Activated gamma-delta T cell treated with anti-CD3 and anti-CD28 coated beads, Interleukin-2, amount 50 U/mL, for 16 hours (primary cell): ENCODE data around the gene PNMA8B.
"Not testable (repeated sequence)": the region's sequence is repeated elsewhere in the genome, so short reads cannot be mapped to it uniquely, and the experiment has no call there.

Source experiments
- DNase-seq: peaks from one replicate; pipeline ENCODE4 v3.0.0-alpha.2; 2020; ENCODE audit warnings: low read depth

The PNMA8B gene

DNA sequence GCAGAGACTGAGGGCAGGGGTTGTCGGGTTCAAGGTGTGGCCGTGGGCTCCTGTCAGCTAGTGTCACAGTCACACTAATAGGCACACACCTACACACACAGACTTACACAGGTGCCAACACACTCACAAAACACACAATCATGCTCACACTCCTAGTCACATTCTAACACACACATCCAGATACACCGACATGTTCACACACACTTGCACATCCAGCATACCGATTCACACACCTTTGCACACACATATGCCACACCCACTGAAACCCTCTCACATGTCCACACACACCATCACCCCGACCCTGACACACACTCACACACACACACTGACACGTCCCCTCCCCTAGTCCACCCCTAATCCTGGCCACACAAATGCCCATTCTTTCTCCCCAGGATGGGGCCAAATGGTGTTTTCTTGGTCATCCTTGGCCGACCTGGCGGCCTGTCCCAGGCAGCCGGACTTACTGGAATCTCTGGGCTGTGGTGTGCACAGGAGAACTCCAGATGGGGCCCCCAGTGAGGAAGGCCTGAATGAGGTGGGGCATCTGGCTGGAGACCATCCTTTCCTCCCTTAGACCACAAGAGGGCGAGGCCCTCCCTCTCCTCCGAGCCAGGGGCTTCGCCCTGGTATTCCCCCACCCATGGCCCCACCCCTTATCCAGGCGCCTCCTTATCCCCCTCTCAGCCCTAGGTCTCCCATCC lies 19.1 kb upstream of the PNMA8B start:
- no peak for DNase-seq

DNA sequence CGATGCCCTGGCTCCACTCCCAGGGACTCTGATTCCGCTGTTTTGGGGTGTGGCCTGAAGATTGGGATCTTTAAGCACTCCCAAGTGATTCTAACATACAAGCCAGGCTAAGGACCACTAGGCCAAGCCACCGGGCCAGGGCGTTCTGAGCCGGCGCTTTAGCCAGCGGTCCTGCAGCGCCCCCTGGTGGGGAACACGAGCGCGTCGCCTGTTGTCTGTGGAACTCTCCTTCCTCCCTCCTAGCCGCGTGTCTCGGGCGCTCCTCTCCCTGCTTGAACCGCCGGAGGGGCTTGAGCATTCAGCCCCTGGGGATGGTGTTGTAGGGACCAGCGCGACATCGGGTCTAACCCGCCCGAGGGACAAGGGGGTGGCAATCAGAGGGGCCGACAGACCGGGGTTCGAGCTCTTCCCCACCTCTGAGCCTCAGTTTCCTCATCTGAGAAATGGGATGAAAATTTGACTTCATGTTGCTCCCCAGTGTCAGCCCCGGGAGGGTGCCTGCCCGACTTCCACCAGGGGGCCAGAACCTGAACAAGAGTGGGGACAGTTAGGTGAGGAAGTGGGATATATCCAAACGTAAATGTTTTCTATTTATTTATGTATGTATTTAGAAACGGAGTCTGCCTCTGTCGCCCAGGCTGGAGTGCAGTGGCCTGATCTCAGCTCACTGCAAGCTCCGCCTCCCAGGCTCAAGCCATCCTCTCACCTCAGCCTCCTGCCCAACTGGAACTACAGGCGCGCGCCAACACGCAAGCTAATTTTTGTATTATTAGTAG lies 18.0 kb upstream of the PNMA8B start:
- peak; percentile 77 for DNase-seq

DNA sequence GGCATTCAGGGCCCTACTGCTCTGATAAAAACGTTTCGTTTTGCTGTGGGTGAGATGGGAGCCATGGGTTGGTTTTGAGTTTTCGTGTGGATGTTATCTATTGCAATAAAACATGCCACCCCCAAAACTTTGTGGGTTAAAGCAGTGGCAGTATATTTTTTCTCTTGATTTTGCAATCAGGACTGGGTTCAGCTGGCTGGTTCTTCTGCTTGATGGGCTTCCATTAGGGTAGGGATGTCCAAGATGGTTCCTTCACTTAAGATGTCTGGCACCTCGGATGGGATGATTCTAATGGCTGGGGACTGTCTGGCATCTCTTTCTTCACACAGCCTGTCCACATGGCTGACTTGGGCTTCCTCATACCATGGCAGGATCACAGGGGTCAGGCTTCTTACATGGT lies 15.6 kb upstream of the PNMA8B start:
- DNase-seq = no peak

DNA sequence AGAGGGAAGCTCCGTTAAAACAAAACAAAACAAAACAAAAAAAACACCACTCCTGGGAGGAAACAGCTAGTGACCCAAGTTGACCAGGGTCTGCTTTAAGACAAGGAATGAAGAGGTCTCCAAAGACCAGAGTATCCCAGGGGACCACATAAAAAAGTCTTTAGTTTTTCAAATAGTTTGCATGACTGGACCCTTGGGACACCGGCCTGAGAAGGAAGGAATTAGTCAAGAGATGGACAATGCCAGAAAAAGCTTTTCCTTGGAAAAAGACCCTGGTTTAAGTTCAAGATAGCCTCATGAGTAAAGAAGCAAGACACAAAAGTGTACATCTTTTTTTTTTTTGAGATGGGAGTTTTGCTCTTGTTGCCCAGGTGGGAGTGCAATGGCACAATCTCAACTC lies 12.5 kb upstream of the PNMA8B start:
- DNase-seq = no peak

DNA sequence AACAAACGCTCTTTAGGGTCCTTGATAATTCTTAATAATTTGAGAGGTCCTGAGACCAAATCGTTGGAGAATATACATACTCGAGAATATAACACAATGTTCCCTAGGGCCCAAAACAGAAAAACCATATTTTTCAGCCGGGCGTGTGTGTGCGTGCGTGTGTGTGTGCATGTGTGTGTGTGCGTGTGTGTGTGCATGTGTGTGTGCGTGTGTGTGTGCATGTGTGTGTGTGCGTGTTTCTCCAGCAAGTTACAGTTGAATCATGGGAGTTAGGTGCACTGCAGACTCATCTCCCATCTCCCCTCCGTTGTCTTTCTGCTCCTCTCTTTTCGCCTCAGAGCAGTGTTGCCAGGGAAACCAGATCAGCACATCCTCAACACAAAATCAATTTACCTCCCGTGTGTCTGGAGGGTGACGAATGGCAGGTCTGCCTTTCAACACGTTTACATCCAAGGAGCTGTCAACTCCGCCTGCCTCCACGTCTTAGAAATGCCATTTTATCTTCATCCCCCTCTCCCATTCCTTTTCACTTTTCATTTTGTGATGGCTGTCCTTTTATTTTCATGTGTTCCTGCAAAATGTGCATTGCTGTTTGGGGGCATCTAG lies 8.3 kb upstream of the PNMA8B start:
- no peak for DNase-seq

DNA sequence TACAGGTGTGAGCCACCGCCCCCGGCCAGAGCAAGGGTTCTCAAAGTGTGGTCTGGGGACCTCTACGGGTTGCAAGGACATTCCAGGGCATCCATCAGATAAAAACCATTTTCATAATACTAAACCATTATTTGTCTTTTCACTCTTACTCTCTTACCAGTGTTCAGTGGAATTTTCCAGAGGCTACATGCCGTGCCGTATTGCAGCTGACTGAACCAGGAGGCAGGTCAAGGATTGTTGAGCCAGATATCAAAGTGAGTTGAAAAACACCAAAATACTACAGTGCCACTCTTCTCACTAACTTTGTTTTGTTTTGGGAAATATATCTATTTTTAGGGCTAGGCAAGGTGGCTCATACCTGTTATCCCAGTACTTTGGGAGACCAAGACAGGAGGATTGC lies 7.2 kb upstream of the PNMA8B start:
- DNase-seq = no peak

DNA sequence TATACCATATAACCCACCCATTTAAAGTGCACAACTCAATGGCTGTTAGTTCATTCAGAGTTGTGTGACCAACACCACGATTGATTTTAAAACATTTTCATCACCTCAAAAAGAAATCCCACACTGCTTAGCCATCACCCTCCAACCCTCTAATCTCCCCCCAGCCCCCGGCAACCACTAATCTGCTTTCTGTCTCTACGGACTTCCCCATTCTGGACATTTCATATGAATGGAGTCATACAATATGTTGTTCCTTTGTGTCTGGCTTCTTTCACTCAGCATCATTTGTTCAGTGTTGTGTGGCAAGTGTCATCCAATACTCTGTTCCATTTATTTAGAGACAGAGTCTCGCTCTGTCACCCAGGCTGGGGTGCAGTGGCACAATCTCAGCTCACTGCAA lies 4.0 kb upstream of the PNMA8B start:
- DNase-seq = no peak

DNA sequence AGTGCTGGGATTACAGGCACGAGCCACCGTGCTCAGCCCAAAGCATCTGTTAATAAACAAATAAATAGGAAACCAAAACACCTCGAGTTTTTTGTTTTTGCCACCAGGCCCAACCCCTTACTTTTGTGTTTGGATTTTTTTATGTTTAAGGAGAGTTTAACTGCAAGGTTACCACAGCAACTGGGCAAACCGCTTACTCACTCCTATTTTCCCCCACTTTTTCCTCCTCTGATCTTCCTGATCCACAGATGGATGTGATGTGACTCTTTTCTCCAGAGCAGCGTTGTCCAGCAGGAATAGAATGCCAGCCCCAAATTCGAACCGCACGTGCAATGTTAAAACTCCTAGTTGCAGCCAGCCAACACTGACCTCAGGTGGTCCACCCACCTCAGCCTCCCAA lies 2.1 kb upstream of the PNMA8B start:
- no peak for DNase-seq

DNA sequence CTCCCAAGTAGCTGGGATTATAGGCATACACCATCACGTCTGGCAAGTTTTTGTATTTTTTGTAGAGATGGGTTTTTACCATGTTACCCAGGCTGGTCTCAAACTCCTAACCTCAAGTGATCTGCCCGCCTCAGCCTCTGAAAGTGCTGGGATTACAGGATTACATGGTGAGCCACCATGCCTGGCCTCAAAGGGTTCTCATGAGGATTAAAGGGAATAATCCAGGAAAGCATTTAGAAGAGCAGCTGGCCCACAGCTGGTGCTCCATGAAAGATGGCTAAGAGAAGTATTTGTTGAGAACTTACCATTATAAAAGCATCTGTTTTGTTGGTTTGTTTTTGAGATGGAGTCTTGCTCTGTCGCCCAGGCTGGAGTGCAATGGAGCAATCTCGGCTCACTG lies 1.2 kb upstream of the PNMA8B start:
- not testable (repeated sequence) for DNase-seq

DNA sequence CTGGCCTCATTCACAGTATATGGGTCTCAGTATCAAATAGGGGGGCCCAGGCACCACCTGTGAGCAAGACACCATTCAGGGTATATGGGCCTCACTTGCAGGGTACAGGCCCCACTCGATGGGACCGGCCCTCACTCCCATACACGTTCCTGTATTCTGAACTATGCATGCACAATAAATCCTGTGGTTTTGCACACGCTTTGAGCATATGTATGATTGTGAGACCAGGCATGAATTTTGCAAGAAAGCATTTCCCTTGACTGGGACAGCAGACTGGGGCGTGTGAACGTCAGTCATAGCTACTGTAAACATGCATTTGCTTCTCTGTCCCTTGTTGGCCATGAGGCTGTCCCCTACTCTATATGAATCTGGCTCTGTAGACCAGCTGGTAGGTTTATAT lies 637 bp upstream of the PNMA8B start:
- DNase-seq = no peak

DNA sequence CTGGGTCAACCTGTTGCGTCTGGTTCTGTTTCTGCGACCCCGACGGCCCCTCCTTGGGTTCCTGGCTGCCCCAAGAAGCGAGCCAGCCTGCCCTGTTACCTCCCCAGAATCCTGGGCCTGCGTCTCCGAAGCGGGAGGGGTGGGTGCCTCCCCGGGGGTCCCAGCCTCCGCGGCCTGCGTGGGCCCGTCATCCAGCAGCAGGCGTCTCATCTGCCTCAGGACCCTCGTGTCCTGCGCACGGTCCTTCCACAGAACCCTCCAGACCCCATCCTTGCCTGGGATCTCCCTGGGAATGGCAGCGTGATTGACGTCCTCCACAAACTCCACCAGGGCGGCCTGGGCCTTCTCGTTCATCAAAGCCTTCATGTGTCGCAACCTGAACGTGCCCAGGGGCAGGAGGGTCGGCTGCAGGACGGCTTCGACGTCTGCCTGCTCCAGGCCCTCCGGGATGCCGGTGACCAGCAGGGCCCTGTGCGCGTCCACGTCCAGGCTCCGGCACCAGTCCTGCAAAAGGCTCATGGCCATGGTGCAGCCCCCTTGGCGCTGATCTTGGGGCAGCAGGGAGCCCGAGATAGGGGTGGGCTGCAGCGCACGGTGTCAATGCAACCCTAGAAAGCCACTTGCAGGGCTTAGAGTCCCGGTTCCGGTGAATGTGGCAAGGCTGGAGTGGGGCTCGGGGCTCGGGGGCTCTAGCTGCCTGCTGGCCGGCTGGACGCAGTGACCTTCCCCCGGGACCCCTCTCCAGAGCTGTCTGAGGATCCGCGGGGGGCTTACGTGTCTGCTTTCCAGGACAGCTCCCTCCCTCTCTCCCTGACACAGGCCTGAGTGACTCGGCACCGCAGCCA lies 504 bp downstream of the PNMA8B start:
- no peak for DNase-seq

DNA sequence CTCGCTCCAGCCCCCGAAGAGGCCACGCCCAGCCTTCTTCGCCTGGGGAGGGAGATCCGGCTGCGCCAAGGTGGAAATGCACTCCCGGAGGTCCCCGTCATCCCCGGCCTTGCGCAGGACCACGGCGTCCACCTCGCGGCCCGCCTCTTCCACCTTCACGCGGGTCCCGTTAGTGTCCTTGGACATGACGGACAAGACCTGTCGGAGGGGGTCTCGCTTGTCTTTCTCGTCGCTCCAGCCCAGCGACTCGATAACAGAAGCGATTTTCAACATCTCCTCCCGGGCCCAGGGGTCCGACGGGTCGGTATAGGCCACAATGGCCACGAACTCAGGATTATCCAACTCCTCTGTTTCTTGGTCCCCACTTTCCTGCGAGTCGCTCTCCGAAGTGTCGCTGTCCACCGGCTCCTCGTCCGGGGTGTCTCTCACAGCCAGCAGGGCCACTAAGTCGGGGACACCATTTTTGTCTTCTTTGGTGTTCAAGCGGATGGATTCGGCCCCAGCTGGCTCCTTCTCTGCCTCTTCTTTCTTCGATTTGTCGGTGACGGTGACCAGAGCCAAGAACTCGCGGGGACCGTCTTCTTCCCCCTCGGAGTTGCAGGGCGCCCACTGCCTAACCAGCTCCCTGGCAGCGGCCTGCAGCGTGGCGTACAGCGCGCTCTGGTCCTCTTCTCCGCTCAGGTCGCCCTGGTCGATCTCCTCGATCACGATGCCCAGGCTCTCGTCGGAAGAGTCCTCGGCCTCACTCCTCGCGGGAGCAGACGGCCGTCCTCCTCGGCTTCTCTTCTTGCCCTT lies 1.3 kb downstream of the PNMA8B start:
- no peak for DNase-seq

DNA sequence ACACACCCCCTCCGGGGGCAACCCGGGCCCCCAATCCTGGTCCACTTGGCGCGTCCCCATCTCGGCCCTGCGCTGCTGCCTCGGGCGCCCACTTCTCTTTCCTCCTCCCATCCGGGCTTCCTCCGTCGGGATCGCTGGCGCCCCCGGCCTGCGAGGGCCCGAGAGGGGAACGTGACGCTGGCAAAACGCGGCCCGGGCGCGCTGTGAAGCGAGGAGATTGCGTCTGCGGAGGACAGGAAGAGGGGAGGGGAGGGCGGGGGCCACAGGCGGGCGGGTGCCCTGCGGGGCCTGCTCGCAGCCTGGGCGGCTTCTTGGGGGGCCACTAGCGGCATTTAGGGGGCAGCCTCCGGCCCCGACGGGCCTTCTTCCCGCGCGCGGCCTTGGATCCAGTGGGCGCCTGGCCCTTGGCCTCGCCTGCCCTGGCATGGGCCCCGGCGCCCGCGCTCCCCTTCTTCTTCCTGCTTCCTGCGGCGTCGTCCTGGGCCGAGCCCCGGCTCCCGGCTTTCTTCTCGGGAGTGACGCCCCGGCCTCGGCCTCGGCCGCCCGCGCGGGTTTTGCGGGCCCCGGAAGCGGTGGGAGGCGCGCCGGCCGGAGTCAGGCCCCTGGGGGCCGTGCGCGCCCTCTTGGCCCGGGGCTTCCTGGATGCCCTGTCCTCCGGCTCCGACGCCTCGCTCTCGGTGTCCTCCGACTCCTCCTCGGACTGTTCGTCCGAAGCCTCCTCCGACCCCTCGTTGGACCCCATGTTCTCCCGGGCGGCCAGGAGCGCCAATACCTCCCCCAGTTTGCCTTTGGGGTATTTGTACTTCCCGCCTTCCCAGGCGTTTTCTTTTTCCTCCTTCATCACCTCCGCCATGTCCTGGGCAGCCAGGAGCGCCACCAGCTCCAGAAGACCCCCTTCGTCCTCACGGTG lies 2.2 kb downstream of the PNMA8B start:
- no peak for DNase-seq

DNA sequence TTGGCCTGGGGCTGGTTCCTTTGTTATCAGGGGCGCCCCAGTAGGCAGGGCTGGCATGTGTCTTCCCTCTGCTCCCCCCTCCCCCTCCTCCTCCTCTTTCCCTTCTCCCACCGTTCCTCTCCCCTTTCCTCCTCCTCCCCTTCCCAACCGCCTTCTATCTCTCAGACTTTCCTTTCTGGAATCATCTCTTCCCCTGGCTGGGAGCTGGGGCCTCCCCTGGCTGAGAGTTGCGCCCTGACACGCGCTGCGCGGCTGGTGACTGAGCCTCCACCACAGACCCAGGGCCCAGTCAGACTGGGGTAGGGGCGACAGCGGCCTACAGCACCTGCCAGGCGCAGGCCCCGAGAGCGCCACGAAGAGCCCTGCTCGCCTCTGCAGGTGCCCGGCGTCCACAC lies 2.8 kb downstream of the PNMA8B start:
- no peak for DNase-seq

DNA sequence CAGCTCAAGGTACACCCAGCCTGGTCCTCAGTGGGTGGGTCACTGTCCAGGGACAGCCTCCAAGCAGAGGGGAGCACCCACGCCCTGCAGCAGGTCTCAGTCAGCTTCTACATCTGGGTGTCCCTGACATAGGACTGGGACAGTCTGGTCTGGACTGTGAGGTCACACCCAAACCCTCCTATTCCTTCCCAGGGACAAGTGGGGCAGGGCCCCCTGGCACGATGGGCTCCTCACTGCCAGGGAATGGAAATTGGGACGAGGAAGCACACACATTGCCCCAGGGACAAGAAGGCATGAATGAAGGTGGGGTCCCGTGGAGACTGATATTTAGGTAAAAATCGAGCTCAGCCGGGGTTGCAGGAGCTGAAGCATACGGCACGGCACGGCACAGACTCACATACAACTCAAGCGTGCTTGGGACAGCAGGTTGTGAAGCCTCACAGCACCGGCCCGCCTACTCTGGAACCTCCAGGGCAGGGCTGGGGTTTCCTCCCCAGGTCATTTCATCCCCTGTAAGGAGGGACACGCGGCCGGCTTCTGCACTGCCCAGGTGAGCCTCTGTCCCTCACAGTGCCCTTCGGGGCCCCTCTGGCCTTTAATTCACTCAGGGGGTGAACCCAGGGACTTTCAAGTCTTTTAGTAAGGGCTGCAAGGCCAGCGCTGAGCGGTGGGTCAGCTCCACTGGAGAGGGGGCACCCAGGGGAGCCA lies 3.5 kb downstream of the PNMA8B start:
- DNase-seq = no peak

DNA sequence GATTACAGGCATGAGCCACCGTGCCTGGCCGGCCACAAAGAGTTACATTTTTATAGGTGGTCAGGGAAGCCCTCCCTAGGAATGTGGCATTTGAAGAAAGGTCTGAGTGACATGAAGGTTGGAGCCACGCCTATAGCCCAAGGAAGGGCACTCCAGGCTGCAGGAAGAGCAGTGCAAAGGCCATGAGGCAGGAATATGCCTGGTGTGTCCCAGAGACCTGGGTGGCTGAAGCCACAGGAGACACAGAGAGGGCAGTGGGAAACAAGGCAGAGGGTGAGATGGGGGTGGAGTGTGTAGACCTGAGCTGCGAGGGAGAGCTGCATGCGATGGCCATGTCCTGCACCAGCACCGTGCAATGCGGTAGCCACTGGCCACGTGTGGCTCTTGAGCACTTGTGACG lies 4.9 kb downstream of the PNMA8B start:
- DNase-seq = no peak

DNA sequence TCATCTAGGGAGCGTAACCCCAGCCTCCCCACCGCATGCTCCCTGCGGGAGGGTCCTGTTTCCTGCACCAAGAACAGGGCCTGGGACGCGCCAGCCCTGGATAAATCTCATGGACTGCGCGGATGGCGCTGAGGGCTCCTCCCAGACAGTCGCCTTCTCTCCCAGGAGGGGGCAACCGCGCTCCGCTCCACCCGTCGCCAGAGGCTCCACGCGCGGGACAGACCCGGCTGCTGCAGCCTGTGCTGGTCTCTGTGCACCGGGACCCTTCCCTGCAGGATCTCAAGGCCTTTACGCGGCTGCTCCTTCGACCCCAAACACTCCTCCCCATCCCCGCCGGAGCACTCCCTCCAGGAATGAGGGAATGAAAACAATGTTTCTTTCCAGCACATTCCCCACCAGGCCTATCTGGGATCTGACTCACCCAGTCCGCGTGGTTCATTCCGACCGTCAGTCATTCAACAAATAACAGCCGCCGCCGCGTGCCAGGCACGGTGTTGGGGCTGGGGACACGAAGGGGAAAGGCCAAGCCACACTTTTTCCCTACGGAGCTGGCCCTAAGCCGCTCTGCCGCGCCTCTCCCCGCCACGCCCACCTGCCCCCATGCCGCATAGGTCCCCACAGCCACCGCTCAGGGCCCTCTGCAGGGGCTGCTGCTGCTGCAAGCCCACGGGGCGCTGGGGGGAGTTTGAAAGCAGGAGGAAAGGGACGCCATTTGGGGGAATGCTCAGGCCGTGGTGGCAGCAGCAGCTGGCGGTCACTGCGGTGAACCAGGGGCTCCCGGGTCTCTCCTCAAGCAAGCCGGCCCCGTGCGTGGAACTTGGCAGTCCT lies 6.0 kb downstream of the PNMA8B start:
- no peak for DNase-seq

DNA sequence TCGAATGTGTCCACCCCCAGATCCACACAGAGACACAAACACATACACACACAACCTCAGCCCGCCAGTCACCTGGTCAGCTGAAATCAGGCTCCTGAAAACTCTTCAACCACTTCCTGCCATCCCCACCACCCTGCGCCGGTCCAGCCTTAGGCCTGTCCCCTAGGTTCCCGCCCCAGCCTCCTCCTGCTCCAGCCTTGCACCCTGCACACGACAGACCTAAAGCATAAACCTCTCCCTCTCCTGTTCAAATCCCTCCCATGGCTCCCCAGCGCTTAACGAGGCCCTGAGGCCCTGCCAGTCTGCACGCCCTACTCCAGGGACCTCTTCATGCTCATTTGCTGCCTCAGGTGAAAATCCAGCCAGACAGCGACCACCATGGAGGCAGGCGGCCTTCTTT lies 7.1 kb downstream of the PNMA8B start:
- DNase-seq = no peak

DNA sequence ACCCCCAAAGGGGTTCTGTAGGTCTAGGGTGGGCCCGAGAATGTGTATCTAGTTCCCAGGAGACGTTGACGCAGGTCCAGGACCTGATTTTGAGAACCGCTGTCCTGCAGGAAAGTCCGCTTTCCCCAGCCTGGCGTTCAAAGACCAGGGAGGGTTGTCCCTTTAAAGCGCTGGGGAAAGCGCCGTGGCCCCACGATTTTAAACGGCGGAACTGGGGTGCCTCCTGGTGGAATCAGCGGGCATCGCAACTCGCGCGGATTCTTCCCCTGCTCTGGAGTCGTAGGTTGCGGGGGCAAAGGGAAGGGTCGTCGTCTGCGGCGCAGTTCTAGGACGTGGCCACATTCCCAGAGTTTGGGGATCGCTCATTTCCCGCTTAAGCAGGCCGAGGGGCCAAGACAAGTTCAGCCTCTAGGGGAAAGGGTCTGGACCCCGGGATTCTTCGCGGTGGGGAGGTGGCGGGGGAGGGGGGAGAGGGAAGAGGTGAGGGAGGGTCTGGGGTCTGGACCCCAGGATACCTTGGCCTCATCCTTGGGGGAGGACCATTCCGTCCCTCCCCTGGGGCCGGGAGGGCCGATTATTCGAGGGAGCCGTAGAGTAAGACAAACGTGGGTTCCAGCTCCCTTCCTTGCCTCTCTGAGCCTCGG lies 7.7 kb downstream of the PNMA8B start:
- DNase-seq = peak; percentile 68
